Mucosa of descending colon (tissue), 3 donors: ENCODE data around the gene AMBN. TPM values are rescaled to one million over a fixed set of nuclear protein-coding genes. Genes with fewer than 3 reads are reported as not detected.

ENCODE experiments used
- ATAC-seq: fragments of 200-7000 bp; cut with Tn5 transposase; one replicate; pipeline ENCODE4 v1.9.1; 2020; ENCODE audit warnings: mild to moderate bottlenecking, moderate library complexity
- DNase-seq, 3 donors: peaks; one replicate each; pipeline ENCODE4 v3.0.0-alpha.2; 2020
- H3K36me3 ChIP-seq: fragments of 200-600 bp; one replicate; pipeline ENCODE4 v1.8.0; 2021; ENCODE audit warnings: low read depth, mild to moderate bottlenecking
- H3K4me1 ChIP-seq: fragments of 200-600 bp; one replicate; pipeline ENCODE4 v1.8.0; 2021; ENCODE audit warnings: low read depth, mild to moderate bottlenecking
- H3K4me3 ChIP-seq: fragments of 200-600 bp; one replicate; pipeline ENCODE4 v1.8.0; 2021; ENCODE audit warnings: mild to moderate bottlenecking
- H3K9me3 ChIP-seq: fragments of 200-600 bp; one replicate; pipeline ENCODE4 v1.8.0; 2021; ENCODE audit warnings: mild to moderate bottlenecking
- CTCF ChIP-seq: fragments of 200-600 bp; IDR thresholded peaks from one replicate; pipeline ENCODE4 v1.8.0; 2022; ENCODE audit warnings: antibody characterized with exemption, mild to moderate bottlenecking
- intact Hi-C, 2 donors: fragments of 100-400 bp; cut with DNase I in 1 of 2; cut with micrococcal nuclease in 1 of 2; formaldehyde crosslinking; loops; one replicate each; pipeline versions ENCODE4 v1.11.0 to v1.11.1; 2022; cut with DNase I, micrococcal nuclease
- total RNA-seq, 3 donors: library from RNA; stranded (reverse); fragmentation: NEBNext Ultra II Directional in 2 of 3; extraction: Animal tissue kit (Norgen Biotek cat#: 25700) in 2 of 3; gene quantifications; one replicate each; pipeline versions ENCODE4 v1.2.1 to v1.2.4, GENCODE V29; 2021 to 2023
- donor health status: DM: no; HTN: no; CAD: no; lungs with moderate emphysema.
- donor health status: DM: no; HTN: no; CAD: no.
- donor health status: DM: no; HTN: yes; CAD: no.

Gene AMBN
- total RNA-seq, 3 donors from 2014 or later: not detected

GRCh38 chr4:70600977-70601376 lies 8.9 kb downstream of the AMBN start:
- no peak for DNase-seq
- TF ChIP-seq CTCF: no peak
- Histone ChIP-seq H3K9me3 (no peaks in the 10 kb centered on the region), H3K4me1 (no peaks in the 10 kb centered on the region), H3K36me3 (no peaks in the 10 kb centered on the region), H3K4me3 (no peak overlapping the region)
- no peak for ATAC-seq
- intact Hi-C loops: no loop called here

GRCh38 chr4:70601422-70602039 lies 9.5 kb downstream of the AMBN start:
- no peaks in the 10 kb centered on the region for H3K9me3 ChIP-seq
- H3K4me1 ChIP-seq: no peaks in the 10 kb centered on the region
- intact Hi-C loops: no loop called here
- H3K36me3 ChIP-seq: no peaks in the 10 kb centered on the region
- H3K4me3 ChIP-seq: no peak overlapping the region
- peak; percentile 91 for ATAC-seq
- peak in 2 of 3 donors; percentile 51 to 67 for DNase-seq
- TF ChIP-seq CTCF: peak; percentile 27

GRCh38 chr4:70603856-70604255 lies 11.8 kb downstream of the AMBN start:
- intact Hi-C loops: no loop called here
- Histone ChIP-seq H3K9me3 (no peaks in the 10 kb centered on the region), H3K4me1 (no peaks in the 10 kb centered on the region), H3K36me3 (no peaks in the 10 kb centered on the region), H3K4me3 (no peak overlapping the region)
- TF ChIP-seq CTCF: no peak
- DNase-seq (no peak), ATAC-seq (no peak)

- DNase-seq (no peak), ATAC-seq (no peak)
- no peaks in the 10 kb centered on the region for H3K36me3 ChIP-seq
- H3K4me1 ChIP-seq: no peaks in the 10 kb centered on the region
- no peaks in the 10 kb centered on the region for H3K9me3 ChIP-seq
- H3K4me3 ChIP-seq: no peak overlapping the region
- TF ChIP-seq CTCF: no peak
- intact Hi-C loops: no loop called here
Observed at GRCh38 chr4:70606459-70606858, 14.4 kb downstream of the AMBN start.

GRCh38 chr4:70607334-70607853 lies 15.3 kb downstream of the AMBN start:
- Histone ChIP-seq H3K9me3 (no peaks in the 10 kb centered on the region), H3K4me1 (no peaks in the 10 kb centered on the region), H3K36me3 (no peaks in the 10 kb centered on the region), H3K4me3 (no peak overlapping the region)
- TF ChIP-seq CTCF: no peak
- DNase-seq (no peak), ATAC-seq (no peak)
- intact Hi-C loops: no loop called here
